Panc1 (cell line): ENCODE data around the gene MINDY4B.

Experiments
- POLR2AphosphoS5 ChIP-seq: IDR thresholded peaks from 2 replicates; pipeline ENCODE4 v1.6.1; 2012; ENCODE audit warnings: mild to moderate bottlenecking, low read depth, low read length, moderate library complexity
- SIN3A ChIP-seq: IDR thresholded peaks from 2 replicates; pipeline ENCODE4 v1.6.1; 2012; ENCODE audit warnings: low read depth, mild to moderate bottlenecking, low read length, moderate library complexity, borderline replicate concordance; ENCODE audit not compliant: insufficient read depth
- TF ChIP-seq, protein P1 (sequence below): fragments of 450-650 bp; IDR thresholded peaks from 2 replicates; pipeline ENCODE4 v1.5.1; 2017; ENCODE audit warnings: mild to moderate bottlenecking
- TF ChIP-seq, protein P2 (sequence below), 2 experiments: IDR thresholded peaks; 2 replicates each; pipeline ENCODE4 v1.6.1; 2011 to 2012; ENCODE audit warnings: low read depth in 2 of 2, control low read depth in 1 of 2, low read length in 1 of 2, mild to moderate bottlenecking in 1 of 2, moderate library complexity in 1 of 2; ENCODE audit not compliant: insufficient read depth in 1 of 2

DNA sequence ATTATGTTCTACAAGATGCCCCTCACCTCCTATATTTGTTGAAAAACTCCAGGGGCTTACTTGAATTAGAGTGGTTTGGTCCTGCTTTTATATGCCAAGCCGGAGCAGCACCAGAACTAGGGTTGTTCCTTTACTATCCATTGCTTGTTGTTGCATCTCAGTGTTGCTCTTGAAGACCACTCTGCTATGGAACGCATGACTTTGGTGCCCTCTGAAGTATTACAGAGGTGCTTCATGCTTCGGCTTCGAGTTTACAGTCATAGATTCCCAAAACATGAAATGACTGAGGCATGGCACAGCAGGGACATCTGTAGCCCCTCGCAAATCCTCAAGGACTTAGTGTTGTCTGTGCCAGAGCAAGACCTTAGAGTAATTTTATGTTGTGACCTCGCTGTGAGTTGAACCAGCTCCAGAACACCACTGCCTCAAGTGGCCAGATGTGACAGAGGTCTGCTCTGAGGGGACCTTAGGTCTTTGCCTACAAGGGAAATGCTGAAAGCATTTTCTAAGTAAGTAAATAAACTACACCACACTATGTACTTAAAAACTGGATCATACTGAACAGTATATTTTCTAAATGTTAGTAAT is 75.1 kb downstream of the MINDY4B start:
- TF ChIP-seq, protein P1, sequence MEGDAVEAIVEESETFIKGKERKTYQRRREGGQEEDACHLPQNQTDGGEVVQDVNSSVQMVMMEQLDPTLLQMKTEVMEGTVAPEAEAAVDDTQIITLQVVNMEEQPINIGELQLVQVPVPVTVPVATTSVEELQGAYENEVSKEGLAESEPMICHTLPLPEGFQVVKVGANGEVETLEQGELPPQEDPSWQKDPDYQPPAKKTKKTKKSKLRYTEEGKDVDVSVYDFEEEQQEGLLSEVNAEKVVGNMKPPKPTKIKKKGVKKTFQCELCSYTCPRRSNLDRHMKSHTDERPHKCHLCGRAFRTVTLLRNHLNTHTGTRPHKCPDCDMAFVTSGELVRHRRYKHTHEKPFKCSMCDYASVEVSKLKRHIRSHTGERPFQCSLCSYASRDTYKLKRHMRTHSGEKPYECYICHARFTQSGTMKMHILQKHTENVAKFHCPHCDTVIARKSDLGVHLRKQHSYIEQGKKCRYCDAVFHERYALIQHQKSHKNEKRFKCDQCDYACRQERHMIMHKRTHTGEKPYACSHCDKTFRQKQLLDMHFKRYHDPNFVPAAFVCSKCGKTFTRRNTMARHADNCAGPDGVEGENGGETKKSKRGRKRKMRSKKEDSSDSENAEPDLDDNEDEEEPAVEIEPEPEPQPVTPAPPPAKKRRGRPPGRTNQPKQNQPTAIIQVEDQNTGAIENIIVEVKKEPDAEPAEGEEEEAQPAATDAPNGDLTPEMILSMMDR: peak; percentile 69
- TF ChIP-seq, protein P2, sequence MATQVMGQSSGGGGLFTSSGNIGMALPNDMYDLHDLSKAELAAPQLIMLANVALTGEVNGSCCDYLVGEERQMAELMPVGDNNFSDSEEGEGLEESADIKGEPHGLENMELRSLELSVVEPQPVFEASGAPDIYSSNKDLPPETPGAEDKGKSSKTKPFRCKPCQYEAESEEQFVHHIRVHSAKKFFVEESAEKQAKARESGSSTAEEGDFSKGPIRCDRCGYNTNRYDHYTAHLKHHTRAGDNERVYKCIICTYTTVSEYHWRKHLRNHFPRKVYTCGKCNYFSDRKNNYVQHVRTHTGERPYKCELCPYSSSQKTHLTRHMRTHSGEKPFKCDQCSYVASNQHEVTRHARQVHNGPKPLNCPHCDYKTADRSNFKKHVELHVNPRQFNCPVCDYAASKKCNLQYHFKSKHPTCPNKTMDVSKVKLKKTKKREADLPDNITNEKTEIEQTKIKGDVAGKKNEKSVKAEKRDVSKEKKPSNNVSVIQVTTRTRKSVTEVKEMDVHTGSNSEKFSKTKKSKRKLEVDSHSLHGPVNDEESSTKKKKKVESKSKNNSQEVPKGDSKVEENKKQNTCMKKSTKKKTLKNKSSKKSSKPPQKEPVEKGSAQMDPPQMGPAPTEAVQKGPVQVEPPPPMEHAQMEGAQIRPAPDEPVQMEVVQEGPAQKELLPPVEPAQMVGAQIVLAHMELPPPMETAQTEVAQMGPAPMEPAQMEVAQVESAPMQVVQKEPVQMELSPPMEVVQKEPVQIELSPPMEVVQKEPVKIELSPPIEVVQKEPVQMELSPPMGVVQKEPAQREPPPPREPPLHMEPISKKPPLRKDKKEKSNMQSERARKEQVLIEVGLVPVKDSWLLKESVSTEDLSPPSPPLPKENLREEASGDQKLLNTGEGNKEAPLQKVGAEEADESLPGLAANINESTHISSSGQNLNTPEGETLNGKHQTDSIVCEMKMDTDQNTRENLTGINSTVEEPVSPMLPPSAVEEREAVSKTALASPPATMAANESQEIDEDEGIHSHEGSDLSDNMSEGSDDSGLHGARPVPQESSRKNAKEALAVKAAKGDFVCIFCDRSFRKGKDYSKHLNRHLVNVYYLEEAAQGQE (IDR thresholded peaks at IDR 0.05; ENCODE audit: insufficient read depth in 1 of 2, low read depth in 2 of 2, low read length in 1 of 2): no peak
- no peak for TF ChIP-seq POLR2AphosphoS5
- no peak for TF ChIP-seq SIN3A
